Stimulated activated CD4-positive, alpha-beta T cell treated with anti-CD3 and anti-CD28 coated beads, TNF-alpha, amount 100 ng/mL, for 24 hours (primary cell): ENCODE measurements around the gene UFL1.

ENCODE experiments used
- DNase-seq, 3 experiments: peaks; one replicate each; pipeline ENCODE4 v3.0.0-alpha.2; 2020; ENCODE audit warnings: low read depth in 3 of 3

UFL1 gene

GRCh38 chr6:96571551-96571950, 49.9 kb downstream of the UFL1 start:
- DNase-seq = no peak

- DNase-seq = no peak
Measured at GRCh38 chr6:96575359-96575758, 53.8 kb downstream of the UFL1 start.

GRCh38 chr6:96576221-96576620, 54.6 kb downstream of the UFL1 start:
- DNase-seq = no peak

GRCh38 chr6:96582021-96582420, 60.4 kb downstream of the UFL1 start:
- DNase-seq = no peak

GRCh38 chr6:96582436-96582835, 60.8 kb downstream of the UFL1 start:
- DNase-seq = no peak

GRCh38 chr6:96604420-96604819, 82.8 kb downstream of the UFL1 start:
- no peak for DNase-seq
